A549 (cell line): ENCODE measurements around the gene CHCHD6. TPM values are rescaled to one million over a fixed set of nuclear protein-coding genes. Genes with fewer than 3 reads are reported as not detected.

Experiments used
- ATAC-seq, 2 experiments: fragments of 200-7000 bp in 1 of 2; fragments of >200 bp in 1 of 2; cut with Nextera tagmentation in 1 of 2; cut with Tn5 transposase in 1 of 2; 3 replicates each; pipeline versions ENCODE4 v1.8.0 to v1.9.1; 2018 to 2020; ENCODE audit warnings: mild to moderate bottlenecking in 1 of 2, moderate library complexity in 1 of 2
- CTCF ChIA-PET: fragments of 300-600 bp; sonication (Branson Sonifier 250); formaldehyde crosslinking; extraction: SDS; loops from one replicate; lab custom pipeline; 2021; ENCODE audit warnings: antibody characterized with exemption, inconsistent platforms; lab: Yijun Ruan, JAX
- POLR2A ChIA-PET: fragments of 350-600 bp; formaldehyde crosslinking; extraction: SDS; loops from one replicate; lab custom pipeline; 2021; ENCODE audit warnings: antibody characterized with exemption, inconsistent platforms; lab: Yijun Ruan, JAX
- DNase-seq, 2 experiments: peaks; one replicate each; pipeline versions ENCODE4 v3.0.0 to v3.0.0-alpha.2; 2011 to 2016; ENCODE audit warnings: low read depth in 1 of 2, low spot score in 1 of 2
- FAIRE-seq: peaks from 2 replicates; lab custom pipeline; 2011; peaks lifted over from hg19 to GRCh38; lab: Jason Lieb, UNC
- H3K27ac ChIP-seq, 2 experiments: fragments of >200 bp; sonication (Bioruptor Twin); formaldehyde crosslinking; 3 replicates each; pipeline ENCODE4 v1.5.1; 2016 to 2017
- H3K4me1 ChIP-seq: fragments of >200 bp; sonication (Bioruptor Twin); formaldehyde crosslinking; 3 replicates; pipeline ENCODE4 v1.6.1; 2016
- H3K4me2 ChIP-seq: fragments of >200 bp; sonication (Bioruptor Twin); formaldehyde crosslinking; 3 replicates; pipeline ENCODE4 v1.6.1; 2016
- H3K4me3 ChIP-seq: fragments of >200 bp; sonication (Bioruptor Twin); formaldehyde crosslinking; 3 replicates; pipeline ENCODE4 v1.5.1; 2016
- H3K9me3 ChIP-seq: fragments of >200 bp; sonication (Bioruptor Twin); formaldehyde crosslinking; 3 replicates; pipeline ENCODE4 v1.6.1; 2016
- BCL3 ChIP-seq: fragments of >200 bp; sonication (Bioruptor Twin); formaldehyde crosslinking; IDR thresholded peaks from 3 replicates; pipeline ENCODE4 v1.6.1; 2016
- CBX2 ChIP-seq: fragments of 200-600 bp; sonication (generic); IDR thresholded peaks from 2 replicates; pipeline ENCODE4 v1.6.1; 2016; ENCODE audit warnings: low read depth, mild to moderate bottlenecking, borderline replicate concordance
- CBX8 ChIP-seq: fragments of 200-600 bp; sonication (generic); IDR thresholded peaks from 2 replicates; pipeline ENCODE4 v1.6.1; 2016
- E2F6 ChIP-seq: IDR thresholded peaks from 2 replicates; pipeline ENCODE4 v1.6.1; 2012; ENCODE audit warnings: low read depth, borderline replicate concordance
- EHMT2 ChIP-seq: fragments of 200-600 bp; sonication (generic); IDR thresholded peaks from 2 replicates; pipeline ENCODE4 v1.6.1; 2016; ENCODE audit warnings: antibody characterized with exemption, low read depth, mild to moderate bottlenecking, moderate library complexity
- FOSB ChIP-seq: fragments of 250-450 bp; sonication (Bioruptor Pico); IDR thresholded peaks from 2 replicates; pipeline ENCODE4 v1.5.0; 2020; ENCODE audit warnings: mild to moderate bottlenecking, moderate library complexity
- GATA3 ChIP-seq: IDR thresholded peaks from 2 replicates; pipeline ENCODE4 v1.6.1; 2012; ENCODE audit warnings: borderline replicate concordance
- HEYL ChIP-seq: fragments of 250-450 bp; sonication (Bioruptor Pico); IDR thresholded peaks from 2 replicates; pipeline ENCODE4 v1.8.0; 2021; ENCODE audit warnings: mild to moderate bottlenecking, moderate library complexity
- JUNB ChIP-seq: fragments of >200 bp; sonication (Bioruptor Twin); formaldehyde crosslinking; IDR thresholded peaks from 2 replicates; pipeline ENCODE4 v1.6.1; 2016
- KDM1A ChIP-seq: fragments of 200-600 bp; sonication (generic); IDR thresholded peaks from 2 replicates; pipeline ENCODE4 v1.6.1; 2016; ENCODE audit warnings: low read depth, mild to moderate bottlenecking
- MAX ChIP-seq: IDR thresholded peaks from 2 replicates; pipeline ENCODE4 v1.6.1; 2012
- MYC ChIP-seq: IDR thresholded peaks from 2 replicates; pipeline ENCODE4 v1.6.1; 2012; ENCODE audit warnings: mild to moderate bottlenecking, inconsistent platforms, low read length, improper control_type of control experiment, borderline replicate concordance
- NFE2L2 ChIP-seq: fragments of 150-350 bp; conservative IDR thresholded peaks from 2 replicates; pipeline ENCODE4 v1.6.1; 2014; ENCODE audit warnings: low read length
- POLR2AphosphoS2 ChIP-seq: conservative IDR thresholded peaks from 2 replicates; pipeline ENCODE4 v1.6.1; 2012; ENCODE audit warnings: low read length, improper control_type of control experiment, inconsistent platforms
- RARB ChIP-seq: fragments of 250-450 bp; sonication (Bioruptor Pico); IDR thresholded peaks from 2 replicates; pipeline ENCODE4 v1.8.0; 2021; ENCODE audit warnings: mild to moderate bottlenecking, moderate library complexity
- RFX5 ChIP-seq: fragments of 450-650 bp; IDR thresholded peaks from 2 replicates; pipeline ENCODE4 v1.7.1; 2014; ENCODE audit warnings: antibody characterized with exemption, mild to moderate bottlenecking, moderate library complexity
- RNF2 ChIP-seq: fragments of 200-600 bp; sonication (generic); IDR thresholded peaks from 2 replicates; pipeline ENCODE4 v1.6.1; 2016; ENCODE audit warnings: low read depth, mild to moderate bottlenecking, antibody characterized with exemption, moderate library complexity, borderline replicate concordance
- SMC3 ChIP-seq: fragments of >200 bp; sonication (Bioruptor Twin); formaldehyde crosslinking; IDR thresholded peaks from 3 replicates; pipeline ENCODE4 v1.6.1; 2018; ENCODE audit warnings: inconsistent platforms
- TP53 ChIP-seq: fragments of 250-450 bp; sonication (Bioruptor Pico); IDR thresholded peaks from 2 replicates; pipeline ENCODE4 v1.5.0; 2021; ENCODE audit warnings: mild to moderate bottlenecking, moderate library complexity
- ZC3H11A ChIP-seq: fragments of 450-650 bp; IDR thresholded peaks from 2 replicates; pipeline ENCODE4 v1.6.1; 2014; ENCODE audit warnings: antibody characterized with exemption, mild to moderate bottlenecking
- ZFP36 ChIP-seq: fragments of 450-650 bp; IDR thresholded peaks from 2 replicates; pipeline ENCODE4 v1.6.1; 2014; ENCODE audit warnings: borderline replicate concordance; ENCODE audit not compliant: partially characterized antibody
- ZSCAN20 ChIP-seq: fragments of 250-450 bp; sonication (Bioruptor Pico); IDR thresholded peaks from 2 replicates; pipeline ENCODE4 v1.8.0; 2022; ENCODE audit warnings: mild to moderate bottlenecking, moderate library complexity
- WGBS: methylation state at CpG from one replicate; pipeline ENCODE4 v1.1.6; 2017; ENCODE audit errors: missing lambda C conversion rate; 5-methylcytosine and 5-hydroxymethylcytosine counted together
- polyA plus RNA-seq, 4 experiments: library from polyadenylated mRNA; depleted of rRNA in 3 of 4; stranded (reverse); fragments of >200 nt; fragmentation: RNase III in 1 of 4; extraction: RNeasy Plus Mini Kit Qiagen cat#74134 plus additional on column Dnase treatment in 1 of 4; gene quantifications; 2 replicates in 3 of 4; 3 replicates in 1 of 4; pipeline ENCODE4 v1.2.3, GENCODE V29; 2011 to 2017

The CHCHD6 gene
- polyA plus RNA-seq, 2 of the 4 experiments (the other 2 are of a cell fraction), result 15.0 to 18.1 TPM

GRCh38 chr3:126718561-126719445 lies 14.8 kb downstream of the CHCHD6 start:
- Histone ChIP-seq H3K4me1 (no peaks in the 10 kb centered on the region), H3K9me3 (no peaks in the 10 kb centered on the region), H3K4me2 (no peak overlapping the region), H3K4me3 (no peak overlapping the region), H3K27ac (no peak overlapping the region)
- WGBS, result 91% methylated on average over 20 of the region's 20 CpGs
- FAIRE-seq (no peak), ATAC-seq (no peak), DNase-seq (no peak)
- ChIA-PET CTCF (interaction anchor here (0.6 kb wide), 1 partner anchor 15 kb away, joined by 3 read pairs; no protein-coding TSS in a partner anchor), POLR2A (no interaction called here)
- TF ChIP-seq MYC (no peak), ZFP36 (no peak), MAX (no peak), CBX2 (no peak), BCL3 (no peak), GATA3 (no peak), RFX5 (no peak), TP53 (CRISPR knock-in tag) (no peak), RNF2 (no peak), CBX8 (no peak), E2F6 (no peak), ZSCAN20 (CRISPR knock-in tag) (no peak), SMC3 (no peak), EHMT2 (no peak), ZC3H11A (no peak), FOSB (CRISPR knock-in tag) (no peak), RARB (CRISPR knock-in tag) (no peak), KDM1A (no peak), HEYL (CRISPR knock-in tag) (no peak), JUNB (no peak)

GRCh38 chr3:126720596-126720995 lies 16.6 kb downstream of the CHCHD6 start:
- ATAC-seq (no peak), DNase-seq (no peak)
- H3K4me2 ChIP-seq, result no peak overlapping the region
- CTCF ChIA-PET, result interaction anchor here (1.2 kb wide), 1 partner anchor 42 kb away, joined by 3 read pairs; no protein-coding TSS in a partner anchor
- no peaks in the 10 kb centered on the region for H3K4me1 ChIP-seq
- POLR2A ChIA-PET, result no interaction called here
- H3K9me3 ChIP-seq, result no peaks in the 10 kb centered on the region
- TF ChIP-seq POLR2AphosphoS2 (no peak), RNF2 (no peak), MAX (no peak), HEYL (CRISPR knock-in tag) (no peak), NFE2L2 (no peak), ZC3H11A (no peak)
- TF ChIP-seq, all 56 proteins: peak for 0
- no peak for FAIRE-seq
- 84% methylated on average over 4 of the region's 5 CpGs for WGBS
- Histone ChIP-seq H3K27ac (no peak overlapping the region), H3K4me3 (no peak overlapping the region)
